BLaER1 treated with 17β-estradiol and CSF1 and Interleukin-3, amounts not matched to agents 10 nM and 100 nM (cell line): ENCODE results near the gene KATNB1.
"Not testable (repeated sequence)": the region's sequence is repeated elsewhere in the genome, so short reads cannot be mapped to it uniquely, and the experiment has no call there.

Experiments used
- H3K27ac ChIP-seq, 11 experiments: shearing (Covaris generic); formaldehyde crosslinking; 2 replicates each; pipeline ENCODE4 v1.8.1; 2022
- H3K27me3 ChIP-seq, 11 experiments: shearing (Covaris generic); formaldehyde crosslinking; 2 replicates each; pipeline ENCODE4 v1.8.1; 2022
- H3K36me3 ChIP-seq, 11 experiments: shearing (Covaris generic); formaldehyde crosslinking; 2 replicates each; pipeline ENCODE4 v1.8.1; 2022
- H3K4me1 ChIP-seq, 10 experiments: shearing (Covaris generic); formaldehyde crosslinking; 2 replicates each; pipeline ENCODE4 v1.8.1; 2022
- H3K4me2 ChIP-seq, 11 experiments: shearing (Covaris generic); formaldehyde crosslinking; 2 replicates each; pipeline ENCODE4 v1.8.1; 2022
- H3K4me3 ChIP-seq, 10 experiments: shearing (Covaris generic); formaldehyde crosslinking; 2 replicates each; pipeline ENCODE4 v1.8.1; 2022
- H3K9ac ChIP-seq, 11 experiments: shearing (Covaris generic); formaldehyde crosslinking; 2 replicates each; pipeline ENCODE4 v1.8.1; 2022
- H3K9me3 ChIP-seq, 11 experiments: shearing (Covaris generic); formaldehyde crosslinking; replicated peaks in 1 of 11; 2 replicates each; pipeline ENCODE4 v1.8.1; 2022
- H4K20me1 ChIP-seq, 11 experiments: shearing (Covaris generic); formaldehyde crosslinking; 2 replicates each; pipeline ENCODE4 v1.8.1; 2022
- Cebpa-rat ChIP-seq, 11 experiments: shearing (Covaris generic); IDR thresholded peaks; 2 replicates each; pipeline ENCODE4 v1.8.1; 2022

Gene KATNB1

GRCh38 chr16:57741660-57742191 lies 6.2 kb downstream of the KATNB1 start:
- Histone ChIP-seq H3K27me3 (no peaks in the 10 kb centered on the region), H3K36me3 (peaks cover 6 to 94% (median 46%) of the 10 kb centered on the region in 11 experiments; a peak in 19 of 22 replicates), H3K4me1 (peaks cover 13 to 91% (median 78%) of the 10 kb centered on the region in 10 experiments), H3K4me2 (peak overlapping the region in 8 of 11 experiments; percentile 20 to 90 (median 78); a peak in 15 of 22 replicates), H3K9ac (peak overlapping the region in 6 of 11 experiments; percentile 29 to 54 (median 44); a peak in 11 of 22 replicates), H3K27ac (peak overlapping the region in 5 of 11 experiments; percentile 7 to 48 (median 22); a peak in 7 of 22 replicates), H3K9me3 (no peaks in the 10 kb centered on the region), H4K20me1 (peaks cover 0 to 3% (median 0%) of the 10 kb centered on the region in 11 experiments; a peak in 3 of 22 replicates), H3K4me3 (no peak overlapping the region)
- TF ChIP-seq Cebpa-rat (IDR thresholded peaks at IDR 0.05) = no peak

GRCh38 chr16:57742543-57742942 lies 7.0 kb downstream of the KATNB1 start:
- Histone ChIP-seq H3K4me2 (peak overlapping the region in 8 of 11 experiments; percentile 2 to 90 (median 78); a peak in 14 of 22 replicates), H3K27ac (peak overlapping the region in 4 of 11 experiments; percentile 23 to 64 (median 34); a peak in 5 of 22 replicates), H3K4me1 (peaks cover 5 to 82% (median 70%) of the 10 kb centered on the region in 10 experiments; a peak in 18 of 20 replicates), H3K27me3 (no peaks in the 10 kb centered on the region), H3K9ac (peak overlapping the region in 5 of 11 experiments; percentile 36 to 71 (median 66); a peak in 6 of 22 replicates), H3K4me3 (no peak overlapping the region), H4K20me1 (peaks cover 0 to 4% (median 0%) of the 10 kb centered on the region in 11 experiments; a peak in 3 of 22 replicates), H3K9me3 (no peaks in the 10 kb centered on the region), H3K36me3 (peaks cover 11 to 96% (median 49%) of the 10 kb centered on the region in 11 experiments; a peak in 20 of 22 replicates)
- no peak for TF ChIP-seq Cebpa-rat (IDR thresholded peaks at IDR 0.05)

- peak overlapping the region; percentile 8 to 71 (median 36); a peak in 13 of 22 replicates for H3K9ac ChIP-seq
- H3K4me2 ChIP-seq = peak overlapping the region in 8 of 11 experiments; percentile 45 to 90 (median 78); a peak in 15 of 22 replicates
- peaks cover 0 to 4% (median 0%) of the 10 kb centered on the region in 11 experiments; a peak in 3 of 22 replicates for H4K20me1 ChIP-seq
- peak overlapping the region in 7 of 11 experiments; percentile 20 to 64 (median 38); a peak in 11 of 22 replicates for H3K27ac ChIP-seq
- H3K9me3 ChIP-seq = no peaks in the 10 kb centered on the region
- TF ChIP-seq Cebpa-rat (IDR thresholded peaks at IDR 0.05) = no peak
- H3K4me1 ChIP-seq = peaks cover 0 to 73% (median 62%) of the 10 kb centered on the region in 10 experiments; a peak in 16 of 20 replicates
- peak overlapping the region in 2 of 10 experiments; percentile 5 to 39; a peak in 2 of 20 replicates for H3K4me3 ChIP-seq
- peaks cover 14 to 96% (median 47%) of the 10 kb centered on the region in 11 experiments; a peak in 20 of 22 replicates for H3K36me3 ChIP-seq
- H3K27me3 ChIP-seq = no peaks in the 10 kb centered on the region
Measured at GRCh38 chr16:57743458-57743857, 7.9 kb downstream of the KATNB1 start.

GRCh38 chr16:57743886-57744641 lies 8.5 kb downstream of the KATNB1 start:
- Histone ChIP-seq H3K27me3 (no peaks in the 10 kb centered on the region), H3K4me2 (peak overlapping the region in 8 of 11 experiments; percentile 45 to 90 (median 78); a peak in 15 of 22 replicates), H3K4me1 (peaks cover 0 to 72% (median 61%) of the 10 kb centered on the region in 10 experiments; a peak in 16 of 20 replicates), H4K20me1 (peaks cover 0 to 4% (median 0%) of the 10 kb centered on the region in 11 experiments; a peak in 3 of 22 replicates), H3K4me3 (no peak overlapping the region), H3K36me3 (peaks cover 14 to 96% (median 52%) of the 10 kb centered on the region in 11 experiments; a peak in 21 of 22 replicates), H3K27ac (peak overlapping the region in 7 of 11 experiments; percentile 20 to 64 (median 38); a peak in 10 of 22 replicates), H3K9me3 (no peaks in the 10 kb centered on the region), H3K9ac (peak overlapping the region in 10 of 11 experiments; percentile 9 to 71 (median 42); a peak in 12 of 22 replicates)
- TF ChIP-seq Cebpa-rat (IDR thresholded peaks at IDR 0.05) = no peak

GRCh38 chr16:57744642-57744903 lies 9.0 kb downstream of the KATNB1 start:
- peak overlapping the region in 6 of 11 experiments; percentile 59 to 90 (median 84); a peak in 9 of 22 replicates for H3K4me2 ChIP-seq
- peaks cover 0 to 67% (median 57%) of the 10 kb centered on the region in 10 experiments; a peak in 16 of 20 replicates for H3K4me1 ChIP-seq
- peaks cover 0 to 4% (median 0%) of the 10 kb centered on the region in 11 experiments; a peak in 3 of 22 replicates for H4K20me1 ChIP-seq
- H3K27ac ChIP-seq = peak overlapping the region in 1 of 11 experiments; percentile 38; a peak in 1 of 22 replicates
- no peaks in the 10 kb centered on the region for H3K27me3 ChIP-seq
- no peak for TF ChIP-seq Cebpa-rat (IDR thresholded peaks at IDR 0.05)
- 0 out of 22 replicates have a peak overlapping the region, but pooled peaks of 2 of the 11 experiments have one; percentile 0 to 66 for H3K9ac ChIP-seq
- H3K4me3 ChIP-seq = no peak overlapping the region
- peaks cover 14 to 96% (median 50%) of the 10 kb centered on the region in 11 experiments; a peak in 21 of 22 replicates for H3K36me3 ChIP-seq
- H3K9me3 ChIP-seq = no peaks in the 10 kb centered on the region

- peaks cover 0 to 63% (median 47%) of the 10 kb centered on the region in 10 experiments; a peak in 18 of 20 replicates for H3K4me1 ChIP-seq
- no peaks in the 10 kb centered on the region for H3K9me3 ChIP-seq
- H4K20me1 ChIP-seq = peaks cover 0 to 4% (median 0%) of the 10 kb centered on the region in 11 experiments; a peak in 4 of 22 replicates
- TF ChIP-seq Cebpa-rat (IDR thresholded peaks at IDR 0.05) = no peak
- H3K4me3 ChIP-seq = no peak overlapping the region
- H3K9ac ChIP-seq = no peak overlapping the region; a peak in 1 of 22 replicates
- peaks cover 15 to 91% (median 46%) of the 10 kb centered on the region in 11 experiments; a peak in 21 of 22 replicates for H3K36me3 ChIP-seq
- H3K4me2 ChIP-seq = no peak overlapping the region
- no peaks in the 10 kb centered on the region for H3K27me3 ChIP-seq
- no peak overlapping the region for H3K27ac ChIP-seq
Measured at GRCh38 chr16:57745768-57746167, 10.2 kb downstream of the KATNB1 start.

- H3K36me3 ChIP-seq = peaks cover 20 to 92% (median 47%) of the 10 kb centered on the region in 11 experiments; a peak in 21 of 22 replicates
- not testable (repeated sequence) for H3K9me3 ChIP-seq, H3K9ac ChIP-seq, H4K20me1 ChIP-seq, H3K27ac ChIP-seq, H3K27me3 ChIP-seq, H3K4me2 ChIP-seq, H3K4me3 ChIP-seq
- peaks cover 0 to 58% (median 41%) of the 10 kb centered on the region in 10 experiments; a peak in 18 of 20 replicates for H3K4me1 ChIP-seq
Measured at GRCh38 chr16:57746316-57746715, 10.7 kb downstream of the KATNB1 start.

- Histone ChIP-seq H3K36me3 (peaks cover 28 to 92% (median 50%) of the 10 kb centered on the region in 11 experiments), H3K27ac (no peak overlapping the region), H3K4me2 (no peak overlapping the region), H3K9ac (no peak overlapping the region), H3K27me3 (no peaks in the 10 kb centered on the region), H3K4me3 (no peak overlapping the region), H3K9me3 (no peaks in the 10 kb centered on the region), H4K20me1 (peaks cover 0 to 4% (median 0%) of the 10 kb centered on the region in 11 experiments; a peak in 2 of 22 replicates), H3K4me1 (peaks cover 0 to 50% (median 33%) of the 10 kb centered on the region in 10 experiments; a peak in 18 of 20 replicates)
- no peak for TF ChIP-seq Cebpa-rat (IDR thresholded peaks at IDR 0.05)
Measured at GRCh38 chr16:57747091-57747490, 11.5 kb downstream of the KATNB1 start.
